Astrocyte (in vitro differentiated cells and primary cell): ENCODE measurements around the gene VGLL4. TPM values are rescaled to one million over a fixed set of nuclear protein-coding genes. Genes with fewer than 3 reads are reported as not detected.

ENCODE experiments used
- DNase-seq: peaks from one replicate; pipeline ENCODE4 v3.0.0-alpha.2; 2010; ENCODE audit warnings: low read depth
- FAIRE-seq: peaks from 2 replicates; lab custom pipeline; 2011; peaks lifted over from hg19 to GRCh38; lab: Jason Lieb, UNC
- H2AFZ ChIP-seq: 2 replicates; pipeline ENCODE4 v1.6.0; 2012; ENCODE audit warnings: low read depth, low read length, inconsistent platforms
- H3K27ac ChIP-seq: 2 replicates; pipeline ENCODE4 v1.5.1; 2011; ENCODE audit warnings: low read depth, low read length, inconsistent platforms
- H3K27me3 ChIP-seq: 2 replicates; pipeline ENCODE4 v1.6.0; 2011; ENCODE audit warnings: low read length, inconsistent platforms; ENCODE audit not compliant: insufficient read depth
- H3K36me3 ChIP-seq: 2 replicates; pipeline ENCODE4 v1.5.1; 2011; ENCODE audit warnings: low read length, inconsistent platforms; ENCODE audit not compliant: insufficient read depth
- H3K4me1 ChIP-seq: 2 replicates; pipeline ENCODE4 v1.5.1; 2011; ENCODE audit warnings: low read length, inconsistent platforms; ENCODE audit not compliant: insufficient read depth
- H3K4me2 ChIP-seq: 2 replicates; pipeline ENCODE4 v1.6.0; 2012; ENCODE audit warnings: low read length, inconsistent platforms
- H3K4me3 ChIP-seq: 2 replicates; pipeline ENCODE4 v1.5.1; 2011; ENCODE audit warnings: low read depth, mild to moderate bottlenecking, low read length, inconsistent platforms; ENCODE audit not compliant: insufficient read depth
- H3K79me2 ChIP-seq: 2 replicates; pipeline ENCODE4 v1.6.0; 2012; ENCODE audit warnings: mild to moderate bottlenecking, low read length, inconsistent platforms; ENCODE audit not compliant: insufficient read depth
- H3K9ac ChIP-seq: 2 replicates; pipeline ENCODE4 v1.6.0; 2012; ENCODE audit warnings: mild to moderate bottlenecking, low read length, inconsistent platforms
- H3K9me3 ChIP-seq: 2 replicates; pipeline ENCODE4 v1.5.1; 2012; ENCODE audit warnings: low read depth, mild to moderate bottlenecking, low read length, inconsistent platforms; ENCODE audit not compliant: insufficient read depth
- H4K20me1 ChIP-seq: 2 replicates; pipeline ENCODE4 v1.6.0; 2012; ENCODE audit warnings: low read length, inconsistent platforms; ENCODE audit not compliant: insufficient read depth
- H3K27ac Mint-ChIP-seq: one replicate; pipeline ENCODE4 v1.8.0; 2021; ENCODE audit warnings: mild to moderate bottlenecking, mixed read lengths; ENCODE audit not compliant: unreplicated experiment
- H3K27me3 Mint-ChIP-seq: one replicate; pipeline ENCODE4 v1.8.0; 2021; ENCODE audit warnings: low read depth, mixed read lengths; ENCODE audit not compliant: unreplicated experiment
- H3K36me3 Mint-ChIP-seq: one replicate; pipeline ENCODE4 v1.8.0; 2021; ENCODE audit warnings: low read depth, mixed read lengths; ENCODE audit not compliant: unreplicated experiment
- H3K4me1 Mint-ChIP-seq: one replicate; pipeline ENCODE4 v1.8.0; 2021; ENCODE audit warnings: low read depth, mixed read lengths; ENCODE audit not compliant: unreplicated experiment
- H3K4me3 Mint-ChIP-seq: one replicate; pipeline ENCODE4 v1.8.0; 2021; ENCODE audit warnings: mild to moderate bottlenecking, moderate library complexity, mixed read lengths; ENCODE audit not compliant: unreplicated experiment
- H3K9me3 Mint-ChIP-seq: one replicate; pipeline ENCODE4 v1.8.0; 2021; ENCODE audit warnings: mild to moderate bottlenecking, mixed read lengths; ENCODE audit not compliant: unreplicated experiment
- CTCF ChIP-seq: IDR thresholded peaks from 2 replicates; pipeline ENCODE4 v1.5.1; 2011; ENCODE audit warnings: low read depth, mild to moderate bottlenecking, inconsistent platforms, low read length, moderate library complexity; ENCODE audit not compliant: insufficient read depth
- EZH2 ChIP-seq: IDR thresholded peaks from 2 replicates; pipeline ENCODE4 v1.6.1; 2012; ENCODE audit warnings: mild to moderate bottlenecking, low read length, inconsistent platforms; ENCODE audit not compliant: insufficient read depth
- total RNA-seq: library from RNA; stranded (reverse); gene quantifications from 2 replicates; pipeline ENCODE4 v1.2.1, GENCODE V29; 2021

The VGLL4 gene
- total RNA-seq, 1 donor from 2014 or later: 70.3 TPM

- H3K4me1 ChIP-seq: peaks cover 5% of the 10 kb centered on the region
- peaks cover 2% of the 10 kb centered on the region for H3K36me3 Mint-ChIP-seq
- H3K9me3 ChIP-seq: no peaks in the 10 kb centered on the region
- H4K20me1 ChIP-seq: no peaks in the 10 kb centered on the region
- TF ChIP-seq EZH2: no peak
- no peak for TF ChIP-seq CTCF
- H3K27me3 Mint-ChIP-seq: no peaks in the 10 kb centered on the region
- no peaks in the 10 kb centered on the region for H3K36me3 ChIP-seq
- H3K27me3 ChIP-seq: no peaks in the 10 kb centered on the region
- no peak overlapping the region for H3K27ac Mint-ChIP-seq
- H3K4me3 ChIP-seq: no peak overlapping the region
- peaks cover 3% of the 10 kb centered on the region for H3K79me2 ChIP-seq
- H3K4me2 ChIP-seq: no peak overlapping the region
- peaks cover 3% of the 10 kb centered on the region for H3K4me1 Mint-ChIP-seq
- H2AFZ ChIP-seq: no peak overlapping the region
- DNase-seq (no peak), FAIRE-seq (no peak)
- no peaks in the 10 kb centered on the region for H3K9me3 Mint-ChIP-seq
- H3K4me3 Mint-ChIP-seq: no peak overlapping the region
- H3K9ac ChIP-seq: no peak overlapping the region
- H3K27ac ChIP-seq: no peak overlapping the region
Measured at GRCh38 chr3:11653298-11654055, 9.8 kb upstream of the VGLL4 start.

- Histone ChIP-seq H3K4me3 (no peak overlapping the region), H3K36me3 (no peaks in the 10 kb centered on the region), H3K4me2 (no peak overlapping the region), H3K27me3 (no peaks in the 10 kb centered on the region), H2AFZ (no peak overlapping the region), H4K20me1 (no peaks in the 10 kb centered on the region), H3K9ac (no peak overlapping the region), H3K4me1 (peaks cover 5% of the 10 kb centered on the region), H3K79me2 (peaks cover 6% of the 10 kb centered on the region), H3K9me3 (no peaks in the 10 kb centered on the region), H3K27ac (peak overlapping the region; percentile 8)
- H3K27me3 Mint-ChIP-seq: no peaks in the 10 kb centered on the region
- FAIRE-seq (peak; percentile 41), DNase-seq (no peak)
- H3K4me1 Mint-ChIP-seq: peaks cover 3% of the 10 kb centered on the region
- peak; percentile 33 for TF ChIP-seq CTCF
- TF ChIP-seq EZH2: no peak
- no peak overlapping the region for H3K4me3 Mint-ChIP-seq
- peaks cover 2% of the 10 kb centered on the region for H3K36me3 Mint-ChIP-seq
- H3K9me3 Mint-ChIP-seq: no peaks in the 10 kb centered on the region
- no peak overlapping the region for H3K27ac Mint-ChIP-seq
Measured at GRCh38 chr3:11651900-11652299, 8.2 kb upstream of the VGLL4 start.

- Histone ChIP-seq H2AFZ (no peak overlapping the region), H4K20me1 (no peaks in the 10 kb centered on the region), H3K9ac (no peak overlapping the region), H3K79me2 (peaks cover 6% of the 10 kb centered on the region), H3K27me3 (no peaks in the 10 kb centered on the region), H3K4me2 (peak overlapping the region; percentile 32), H3K36me3 (no peaks in the 10 kb centered on the region), H3K27ac (peak overlapping the region; percentile 8), H3K4me3 (no peak overlapping the region), H3K4me1 (peaks cover 5% of the 10 kb centered on the region), H3K9me3 (no peaks in the 10 kb centered on the region)
- no peak overlapping the region for H3K4me3 Mint-ChIP-seq
- peaks cover 3% of the 10 kb centered on the region for H3K4me1 Mint-ChIP-seq
- H3K9me3 Mint-ChIP-seq: no peaks in the 10 kb centered on the region
- H3K36me3 Mint-ChIP-seq: no peaks in the 10 kb centered on the region
- H3K27me3 Mint-ChIP-seq: no peaks in the 10 kb centered on the region
- TF ChIP-seq EZH2 (no peak), CTCF (no peak)
- DNase-seq (no peak), FAIRE-seq (no peak)
- no peak overlapping the region for H3K27ac Mint-ChIP-seq
Measured at GRCh38 chr3:11651477-11651876, 7.8 kb upstream of the VGLL4 start.
